GM19397 (cell line): Measurements from ENCODE around the gene ABHD6.
A peak's percentile ranks its signal among the peaks of the same experiment; 100 is the strongest.
"Not testable (repeated sequence)": the region's sequence is repeated elsewhere in the genome, so short reads cannot be mapped to it uniquely, and the experiment has no call there.

Experiments used
- ATAC-seq: cut with Tn5 transposase; IDR thresholded peaks from one replicate; pipeline ENCODE4 v1.9.1; 2021; ENCODE audit warnings: mild to moderate bottlenecking, moderate library complexity; ENCODE audit not compliant: unreplicated experiment

The ABHD6 gene

DNA sequence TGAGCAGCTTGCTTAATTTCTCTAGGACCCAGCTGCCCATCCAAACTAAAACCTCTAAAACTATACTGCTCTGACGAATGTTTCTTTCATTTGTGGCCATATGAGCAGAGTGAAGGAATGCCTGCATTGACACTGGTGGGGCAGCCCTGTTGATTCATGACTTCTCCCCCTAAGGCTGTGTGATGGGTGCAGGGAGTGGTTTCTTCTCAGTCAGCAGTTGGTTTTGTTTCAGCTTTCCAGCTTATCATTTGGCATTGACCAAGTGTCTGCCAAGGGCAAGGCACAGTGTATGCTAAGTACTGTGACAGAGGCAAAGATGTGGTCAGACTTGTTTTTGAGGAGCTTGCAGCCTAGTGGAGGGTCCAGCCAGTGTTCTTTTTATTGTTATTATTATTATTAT is 4.7 kb downstream of the ABHD6 start:
- ATAC-seq = no peak

DNA sequence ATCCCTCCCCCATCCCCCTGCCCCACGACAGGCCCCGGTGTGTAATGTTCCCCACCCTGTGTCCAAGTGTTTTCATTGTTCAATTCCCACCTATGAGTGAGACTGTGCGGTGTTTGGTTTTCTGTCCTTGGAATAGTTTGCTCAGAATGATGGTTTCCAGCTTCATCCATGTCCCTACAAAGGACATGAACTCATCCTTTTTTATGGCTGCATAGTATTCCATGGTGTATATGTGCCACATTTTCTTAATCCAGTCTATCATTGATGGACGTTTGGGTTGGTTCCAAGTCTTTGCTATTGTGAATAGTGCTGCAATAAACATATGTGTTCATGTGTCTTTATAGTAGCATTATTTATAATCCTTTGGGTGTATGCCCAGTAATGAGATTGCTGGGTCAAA is 5.3 kb downstream of the ABHD6 start:
- not testable (repeated sequence) for ATAC-seq

GRCh38 chr3:58243976-58244585 is 6.5 kb downstream of the ABHD6 start:
- no peak for ATAC-seq

- no peak for ATAC-seq
Measured at GRCh38 chr3:58246148-58247047, 8.8 kb downstream of the ABHD6 start.

DNA sequence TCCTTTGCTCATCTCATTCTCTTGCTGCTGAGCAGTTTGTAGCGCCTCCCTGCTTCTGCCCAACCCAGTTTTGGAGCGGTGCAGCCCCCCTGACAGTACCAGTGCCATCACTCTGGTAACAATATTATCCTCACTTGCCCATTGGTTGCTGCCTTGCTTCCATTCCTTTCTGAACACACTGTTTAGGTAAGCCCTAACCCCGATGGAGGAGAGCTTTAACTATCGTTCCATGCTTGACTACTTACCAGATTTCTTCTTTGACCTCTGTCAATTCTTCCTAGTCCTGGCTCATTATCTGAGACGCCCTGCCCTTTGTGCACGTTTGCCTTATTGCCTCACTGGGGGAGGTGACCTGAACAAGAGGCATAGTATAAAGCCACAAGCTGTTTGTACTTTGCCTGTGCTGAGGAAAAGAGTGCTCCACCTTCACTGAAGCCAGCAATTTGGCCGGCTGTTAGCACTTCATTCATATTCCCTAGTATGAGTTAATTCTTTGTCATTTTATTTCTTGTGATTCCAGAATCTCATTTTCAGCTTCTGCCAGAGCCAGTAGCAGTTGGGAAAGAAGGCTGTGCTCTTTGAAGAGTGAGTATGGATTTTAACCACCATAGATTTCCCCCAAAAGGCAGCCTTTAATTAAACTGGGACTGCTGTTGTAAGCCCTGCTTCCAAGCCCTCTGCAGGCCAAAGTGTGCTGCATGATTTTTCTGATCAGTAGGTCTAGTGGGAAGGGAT is 11.9 kb downstream of the ABHD6 start:
- ATAC-seq = no peak

DNA sequence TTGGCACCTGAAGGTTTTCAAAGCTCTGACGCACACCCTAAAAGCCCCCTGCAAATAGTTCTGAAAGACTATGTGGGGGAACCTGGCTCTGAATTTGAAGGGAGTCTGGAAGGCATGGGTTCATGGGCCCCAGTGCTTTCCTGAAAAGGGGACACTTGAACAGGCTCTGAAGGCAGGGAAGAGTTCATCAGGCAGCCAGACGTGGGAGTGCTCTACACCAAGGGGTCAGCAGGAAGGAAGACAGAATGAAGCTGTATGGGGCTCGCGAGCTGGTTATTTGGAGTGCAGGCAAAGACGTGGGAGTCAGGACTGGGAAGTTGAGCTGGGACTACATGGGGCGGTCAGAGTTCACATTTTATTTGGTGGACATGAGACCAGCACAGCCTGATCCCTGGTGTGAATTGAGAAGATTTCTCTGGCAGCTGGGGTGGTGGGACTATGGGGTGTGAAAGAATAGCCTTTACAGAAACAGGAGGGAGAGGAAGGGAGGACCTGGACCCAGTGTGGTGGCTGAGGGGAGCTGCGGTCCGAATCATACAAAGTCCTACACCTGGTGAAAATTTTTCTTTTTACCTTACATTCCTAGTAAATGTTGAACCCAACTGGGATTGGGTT is 12.6 kb downstream of the ABHD6 start:
- no peak for ATAC-seq

- ATAC-seq = no peak
Measured at GRCh38 chr3:58251631-58252035, 14.0 kb downstream of the ABHD6 start.

DNA sequence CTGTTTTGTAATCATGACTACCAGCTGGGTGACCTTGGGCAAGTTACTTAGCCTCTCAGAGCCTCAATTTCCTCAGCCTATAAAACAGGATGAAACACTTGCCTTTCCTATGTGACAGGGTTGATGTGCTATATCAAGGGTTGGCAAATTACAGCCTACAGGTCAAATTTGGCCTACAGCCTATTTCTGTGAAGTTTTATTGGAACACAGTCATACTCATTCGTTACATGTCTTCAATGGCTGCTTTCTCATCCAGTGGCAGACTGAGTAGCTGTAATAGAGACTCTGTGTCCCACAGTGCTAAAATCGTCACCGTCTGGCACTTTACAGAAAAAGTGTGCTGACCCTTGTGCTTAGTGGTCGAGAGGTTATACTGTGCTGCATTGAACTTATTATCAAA is 16.6 kb downstream of the ABHD6 start:
- no peak for ATAC-seq

DNA sequence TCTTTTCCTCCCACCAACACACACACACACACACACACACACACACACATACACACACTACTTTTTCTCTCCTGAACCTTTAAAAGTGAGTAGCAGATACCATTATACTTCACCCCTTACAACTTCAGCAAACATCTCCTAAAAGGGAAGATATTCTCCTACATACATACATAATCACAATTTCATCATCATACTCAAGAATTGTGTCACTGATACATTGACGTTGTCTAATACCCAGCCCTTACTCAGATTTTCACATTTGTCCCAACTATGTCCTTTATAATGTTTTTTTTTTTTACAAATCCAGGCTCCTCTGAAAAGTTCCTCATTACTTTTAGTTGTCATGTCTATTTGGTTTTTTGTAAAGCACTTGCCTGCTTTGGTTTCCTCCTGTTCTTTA is 18.5 kb downstream of the ABHD6 start:
- ATAC-seq = no peak

GRCh38 chr3:58256511-58256910 is 18.9 kb downstream of the ABHD6 start:
- no peak for ATAC-seq

DNA sequence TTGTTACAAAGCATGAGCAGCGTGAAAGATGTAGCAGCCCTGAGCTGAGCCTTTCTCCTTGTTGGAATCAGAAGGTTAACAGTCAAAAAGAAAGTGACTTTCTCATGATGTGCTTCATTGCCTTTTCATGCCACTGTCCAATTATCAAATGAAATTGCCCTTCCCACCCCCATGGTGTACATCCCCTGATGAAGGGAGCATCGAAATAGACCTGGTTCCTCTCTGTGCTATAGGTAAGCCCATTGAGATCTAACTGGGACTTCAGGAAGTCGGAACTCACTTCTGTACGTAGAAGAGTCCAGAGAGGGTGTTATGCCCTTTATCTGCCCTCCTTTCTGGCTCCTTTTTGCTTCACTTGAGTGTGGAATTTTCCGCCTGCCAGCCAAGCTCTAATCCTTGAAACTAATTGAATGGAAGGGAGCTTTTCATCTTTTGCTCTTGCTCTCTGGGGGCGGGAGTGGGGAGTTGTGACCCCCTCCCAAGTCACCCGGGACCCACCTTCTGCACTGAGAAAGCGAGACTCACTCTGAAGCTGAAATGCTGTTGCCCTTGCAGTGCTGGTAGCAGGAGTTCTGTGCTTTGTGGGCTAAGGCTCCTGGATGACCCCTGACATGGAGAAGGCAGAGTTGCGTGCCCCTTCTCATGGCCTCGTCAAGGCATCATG is 20.9 kb downstream of the ABHD6 start:
- no peak for ATAC-seq

GRCh38 chr3:58260261-58260731 is 22.7 kb downstream of the ABHD6 start:
- no peak for ATAC-seq

- no peak for ATAC-seq
Measured at GRCh38 chr3:58260733-58261132, 23.1 kb downstream of the ABHD6 start.

DNA sequence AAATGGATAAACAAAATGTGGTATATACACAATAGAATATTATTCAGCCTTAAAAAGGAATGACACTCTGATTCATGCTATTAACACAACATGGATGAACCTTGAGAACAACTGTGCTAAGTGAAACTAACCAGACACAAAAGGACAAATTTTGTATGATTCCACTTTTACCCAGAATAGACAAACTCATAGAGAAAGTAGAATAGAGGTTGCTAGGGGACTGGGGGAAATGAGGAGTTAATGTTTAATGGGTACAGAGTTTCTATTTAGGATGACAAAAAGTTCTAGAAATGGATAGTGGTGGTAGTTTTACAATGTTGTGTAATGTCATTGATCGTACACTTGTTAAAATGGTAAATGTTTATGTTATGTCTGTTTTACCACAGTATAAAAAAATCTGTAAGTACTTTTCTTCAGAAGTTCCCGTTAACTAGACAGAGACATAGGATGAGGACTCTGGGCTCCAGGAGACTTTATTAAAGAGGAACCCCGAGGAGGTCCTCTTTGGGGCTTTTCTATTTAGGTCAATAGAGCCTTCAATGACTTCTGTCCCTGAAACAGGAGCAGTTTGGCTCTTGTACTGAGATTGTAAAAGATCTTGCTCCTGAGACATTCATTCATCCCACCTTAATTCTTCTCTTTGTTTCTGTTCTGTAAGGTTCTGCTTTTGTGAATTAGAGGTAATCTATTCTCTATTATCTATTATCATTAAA is 24.5 kb downstream of the ABHD6 start:
- peak; percentile 67 for ATAC-seq

DNA sequence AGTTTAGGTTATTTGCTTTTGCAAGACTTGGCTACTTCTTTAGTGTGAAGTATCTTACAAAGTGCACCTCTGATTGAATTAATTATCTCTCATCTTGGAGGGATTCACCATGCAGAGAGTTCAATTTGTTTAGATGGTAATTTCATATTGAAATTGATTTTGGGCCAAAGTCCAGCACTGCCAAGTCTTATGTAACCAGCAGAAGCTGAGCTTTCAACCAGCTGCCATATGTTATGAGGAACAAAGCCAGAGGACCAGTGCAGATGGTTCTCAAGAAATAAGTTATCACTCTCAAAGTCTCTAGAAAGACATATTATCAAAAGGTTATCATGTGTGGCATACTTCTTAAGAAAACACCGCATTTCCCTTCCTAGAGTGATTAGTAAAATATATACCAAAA is 29.0 kb downstream of the ABHD6 start:
- ATAC-seq = no peak

- not testable (repeated sequence) for ATAC-seq
Measured at GRCh38 chr3:58267543-58267942, 30.0 kb downstream of the ABHD6 start.

GRCh38 chr3:58269356-58269755 is 31.8 kb downstream of the ABHD6 start:
- no peak for ATAC-seq

- ATAC-seq = no peak
Measured at GRCh38 chr3:58270485-58270884, 32.9 kb downstream of the ABHD6 start.

DNA sequence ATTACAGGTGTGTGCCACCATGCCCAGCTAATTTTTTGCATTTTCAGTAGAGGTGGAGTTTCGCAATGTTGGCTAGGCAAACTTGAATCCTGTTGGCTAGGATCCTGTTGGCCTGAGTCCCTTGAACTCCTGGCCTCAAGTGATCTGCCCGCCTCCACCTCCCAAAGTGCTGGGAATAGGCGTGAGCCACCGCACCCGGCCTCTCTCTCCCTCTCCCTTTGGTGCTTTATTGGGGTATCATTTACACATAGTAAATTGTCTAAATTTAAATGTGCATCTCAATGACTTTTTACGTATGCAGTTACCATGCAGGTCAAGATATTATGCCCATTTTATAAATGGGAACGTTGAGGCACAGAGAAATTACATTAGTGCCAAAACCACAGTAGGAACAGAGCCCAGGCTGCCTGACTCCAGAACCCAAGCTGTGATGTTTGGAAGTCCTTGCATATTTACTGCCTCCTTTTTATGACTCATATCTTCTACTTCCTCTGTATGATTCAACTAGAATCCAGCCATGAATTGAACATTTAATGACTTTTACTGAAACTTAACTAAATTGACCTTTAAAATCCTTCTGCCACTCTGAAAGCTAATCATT is 34.4 kb downstream of the ABHD6 start:
- ATAC-seq = no peak

DNA sequence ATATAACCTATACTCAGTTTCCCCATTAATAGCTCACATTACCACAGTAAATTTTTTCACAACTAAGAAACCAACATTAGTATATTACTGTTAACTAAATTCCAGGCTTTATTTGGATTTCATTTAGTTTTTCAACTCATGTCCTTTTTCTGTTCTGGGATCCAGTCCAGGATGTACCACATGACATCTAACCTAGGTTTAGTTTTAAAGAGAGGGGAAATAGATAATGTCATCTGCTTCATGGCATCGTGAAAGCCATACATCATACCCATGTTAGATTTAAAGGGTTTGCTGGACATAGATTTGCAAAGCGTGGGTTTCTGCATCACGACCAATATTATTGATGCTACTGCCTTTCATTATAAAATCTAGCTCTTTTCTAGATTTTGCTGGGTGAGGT is 35.3 kb downstream of the ABHD6 start:
- no peak for ATAC-seq
